WTC11 (cell line): Measurements from ENCODE around the gene CDC42EP4. TPM values are rescaled to one million over a fixed set of nuclear protein-coding genes. Genes with fewer than 3 reads are reported as not detected.

ENCODE experiments used
- ATAC-seq: fragments of 200-7000 bp; cut with Tn5 transposase; 2 replicates; pipeline ENCODE4 v1.10.0; 2021; ENCODE audit warnings: mild to moderate bottlenecking, moderate library complexity
- CTCF ChIA-PET: fragments of 300-600 bp; sonication (Branson Sonifier 250); formaldehyde crosslinking; loops from one replicate; lab custom pipeline; 2021; ENCODE audit warnings: antibody characterized with exemption; lab: Charles Lee
- POLR2A ChIA-PET: fragments of 350-600 bp; sonication (Branson Sonifier 250); formaldehyde crosslinking; loops from one replicate; lab custom pipeline; 2021; ENCODE audit warnings: antibody characterized with exemption; lab: Charles Lee
- DNase-seq: peaks from one replicate; pipeline ENCODE4 v3.0.0; 2021; ENCODE audit warnings: low spot score
- H3K27ac Mint-ChIP-seq: 2 replicates; pipeline ENCODE4 v1.8.0; 2021; ENCODE audit warnings: mixed read lengths
- H3K27me3 Mint-ChIP-seq: 2 replicates; pipeline ENCODE4 v1.8.0; 2021; ENCODE audit warnings: low read depth, mild to moderate bottlenecking, moderate library complexity, mixed read lengths
- H3K36me3 Mint-ChIP-seq: 2 replicates; pipeline ENCODE4 v1.8.0; 2021; ENCODE audit warnings: mixed read lengths
- H3K4me1 Mint-ChIP-seq: 2 replicates; pipeline ENCODE4 v1.8.0; 2022; ENCODE audit warnings: mixed read lengths
- H3K4me3 Mint-ChIP-seq: 2 replicates; pipeline ENCODE4 v1.8.0; 2021; ENCODE audit warnings: mild to moderate bottlenecking, moderate library complexity, mixed read lengths
- H3K9me3 Mint-ChIP-seq: 2 replicates; pipeline ENCODE4 v1.8.0; 2021; ENCODE audit warnings: mixed read lengths
- ATF3 ChIP-seq: sonication (generic); formaldehyde crosslinking; conservative IDR thresholded peaks from 2 replicates; pipeline ENCODE4 v1.8.1; 2022; ENCODE audit warnings: mild to moderate bottlenecking, missing genetic modification reagents
- CBFB ChIP-seq: sonication (generic); formaldehyde crosslinking; IDR thresholded peaks from 2 replicates; pipeline ENCODE4 v1.8.1; 2022; ENCODE audit warnings: mild to moderate bottlenecking, low read depth, missing genetic modification reagents
- CREM ChIP-seq: sonication (generic); formaldehyde crosslinking; IDR thresholded peaks from 2 replicates; pipeline ENCODE4 v1.8.1; 2022; ENCODE audit warnings: mild to moderate bottlenecking, missing genetic modification reagents, moderate library complexity
- ELF4 ChIP-seq: sonication (generic); formaldehyde crosslinking; IDR thresholded peaks from 2 replicates; pipeline ENCODE4 v1.8.1; 2022; ENCODE audit warnings: low read depth, mild to moderate bottlenecking, moderate library complexity, missing genetic modification reagents
- ETV6 ChIP-seq: sonication (generic); formaldehyde crosslinking; IDR thresholded peaks from 2 replicates; pipeline ENCODE4 v1.8.1; 2022; ENCODE audit warnings: mild to moderate bottlenecking, missing genetic modification reagents
- GRHL2 ChIP-seq: fragments of 250-450 bp; sonication (Bioruptor Pico); IDR thresholded peaks from 2 replicates; pipeline ENCODE4 v1.8.0; 2022; ENCODE audit warnings: mild to moderate bottlenecking, moderate library complexity; ENCODE audit not compliant: insufficient replicate concordance, severe bottlenecking
- IRF2 ChIP-seq: sonication (generic); formaldehyde crosslinking; IDR thresholded peaks from 2 replicates; pipeline ENCODE4 v1.8.0; 2022; ENCODE audit warnings: low read depth, missing genetic modification reagents, borderline replicate concordance
- JAZF1 ChIP-seq: fragments of 250-450 bp; sonication (Bioruptor Pico); IDR thresholded peaks from 2 replicates; pipeline ENCODE4 v1.9.0; 2021; ENCODE audit warnings: moderate library complexity, mild to moderate bottlenecking, inconsistent platforms
- MAX ChIP-seq: sonication (generic); formaldehyde crosslinking; IDR thresholded peaks from 2 replicates; pipeline ENCODE4 v1.8.0; 2022; ENCODE audit warnings: mild to moderate bottlenecking, missing genetic modification reagents
- MYBL2 ChIP-seq: sonication (generic); formaldehyde crosslinking; IDR thresholded peaks from 2 replicates; pipeline ENCODE4 v1.8.1; 2023; ENCODE audit warnings: mild to moderate bottlenecking, moderate library complexity, missing genetic modification reagents
- NFE2L1 ChIP-seq: sonication (generic); formaldehyde crosslinking; IDR thresholded peaks from 2 replicates; pipeline ENCODE4 v1.8.1; 2023; ENCODE audit warnings: missing genetic modification reagents
- NFYB ChIP-seq: sonication (generic); formaldehyde crosslinking; conservative IDR thresholded peaks from 2 replicates; pipeline ENCODE4 v1.8.0; 2022; ENCODE audit warnings: low read depth, missing genetic modification reagents
- OVOL2 ChIP-seq: fragments of 250-450 bp; sonication (Bioruptor Pico); IDR thresholded peaks from 2 replicates; pipeline ENCODE4 v1.9.0; 2021; ENCODE audit warnings: mild to moderate bottlenecking, borderline replicate concordance
- PRRX2 ChIP-seq: fragments of 250-450 bp; sonication (Bioruptor Pico); IDR thresholded peaks from 2 replicates; pipeline ENCODE4 v1.8.0; 2021; ENCODE audit warnings: mild to moderate bottlenecking
- RELA ChIP-seq: sonication (generic); formaldehyde crosslinking; IDR thresholded peaks from 2 replicates; pipeline ENCODE4 v1.8.1; 2022; ENCODE audit warnings: missing genetic modification reagents, mild to moderate bottlenecking, borderline replicate concordance
- SMAD4 ChIP-seq: sonication (generic); formaldehyde crosslinking; IDR thresholded peaks from 2 replicates; pipeline ENCODE4 v1.8.0; 2022; ENCODE audit warnings: mild to moderate bottlenecking, missing genetic modification reagents
- USF1 ChIP-seq: sonication (generic); formaldehyde crosslinking; IDR thresholded peaks from 2 replicates; pipeline ENCODE4 v1.8.0; 2022; ENCODE audit warnings: mild to moderate bottlenecking, missing genetic modification reagents
- ZNF263 ChIP-seq: sonication (generic); formaldehyde crosslinking; IDR thresholded peaks from 2 replicates; pipeline ENCODE4 v1.8.1; 2022; ENCODE audit warnings: low read depth, mild to moderate bottlenecking, moderate library complexity, missing genetic modification reagents
- ZNF416 ChIP-seq: fragments of 250-450 bp; sonication (Bioruptor Pico); IDR thresholded peaks from 2 replicates; pipeline ENCODE4 v1.9.0; 2021; ENCODE audit warnings: mild to moderate bottlenecking, inconsistent platforms
- total RNA-seq: library from RNA; stranded (reverse); gene quantifications from 3 replicates; pipeline ENCODE4 v1.2.3, GENCODE V29; 2021
- TF ChIP-seq, protein P1 (sequence below): sonication (generic); formaldehyde crosslinking; IDR thresholded peaks from 2 replicates; pipeline ENCODE4 v1.8.1; 2023; ENCODE audit warnings: mild to moderate bottlenecking, moderate library complexity, missing genetic modification reagents
- TF ChIP-seq, protein P2 (sequence below): fragments of 250-450 bp; sonication (Bioruptor Pico); IDR thresholded peaks from 2 replicates; pipeline ENCODE4 v1.9.0; 2021; ENCODE audit warnings: mild to moderate bottlenecking
- TF ChIP-seq, protein P3 (sequence below): fragments of 250-450 bp; sonication (Bioruptor Pico); IDR thresholded peaks from 2 replicates; pipeline ENCODE4 v1.9.0; 2021; ENCODE audit warnings: mild to moderate bottlenecking, borderline replicate concordance

Gene CDC42EP4
- total RNA-seq, 1 experiment from 2014 or later = 18.8 TPM

GRCh38 chr17:73340093-73340596 lies 28.3 kb upstream of the CDC42EP4 start:
- Mint-ChIP-seq H3K4me3 (no peak overlapping the region), H3K36me3 (no peaks in the 10 kb centered on the region), H3K27ac (peak overlapping the region; percentile 7), H3K27me3 (no peaks in the 10 kb centered on the region), H3K4me1 (peaks cover 49% of the 10 kb centered on the region), H3K9me3 (no peaks in the 10 kb centered on the region)
- no peak for TF ChIP-seq ZNF416 (CRISPR knock-in tag)
- no peak for TF ChIP-seq IRF2 (CRISPR knock-in tag)
- no peak for TF ChIP-seq USF1 (CRISPR knock-in tag)
- TF ChIP-seq OVOL2 = no peak
- no peak for TF ChIP-seq MYBL2
- no peak for TF ChIP-seq ELF4
- no peak for TF ChIP-seq GRHL2 (CRISPR knock-in tag)
- TF ChIP-seq NFYB = no peak
- TF ChIP-seq, protein P1, sequence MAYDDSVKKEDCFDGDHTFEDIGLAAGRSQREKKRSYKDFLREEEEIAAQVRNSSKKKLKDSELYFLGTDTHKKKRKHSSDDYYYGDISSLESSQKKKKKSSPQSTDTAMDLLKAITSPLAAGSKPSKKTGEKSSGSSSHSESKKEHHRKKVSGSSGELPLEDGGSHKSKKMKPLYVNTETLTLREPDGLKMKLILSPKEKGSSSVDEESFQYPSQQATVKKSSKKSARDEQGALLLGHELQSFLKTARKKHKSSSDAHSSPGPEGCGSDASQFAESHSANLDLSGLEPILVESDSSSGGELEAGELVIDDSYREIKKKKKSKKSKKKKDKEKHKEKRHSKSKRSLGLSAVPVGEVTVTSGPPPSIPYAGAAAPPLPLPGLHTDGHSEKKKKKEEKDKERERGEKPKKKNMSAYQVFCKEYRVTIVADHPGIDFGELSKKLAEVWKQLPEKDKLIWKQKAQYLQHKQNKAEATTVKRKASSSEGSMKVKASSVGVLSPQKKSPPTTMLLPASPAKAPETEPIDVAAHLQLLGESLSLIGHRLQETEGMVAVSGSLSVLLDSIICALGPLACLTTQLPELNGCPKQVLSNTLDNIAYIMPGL (CRISPR knock-in tag) = no peak
- TF ChIP-seq, protein P2, sequence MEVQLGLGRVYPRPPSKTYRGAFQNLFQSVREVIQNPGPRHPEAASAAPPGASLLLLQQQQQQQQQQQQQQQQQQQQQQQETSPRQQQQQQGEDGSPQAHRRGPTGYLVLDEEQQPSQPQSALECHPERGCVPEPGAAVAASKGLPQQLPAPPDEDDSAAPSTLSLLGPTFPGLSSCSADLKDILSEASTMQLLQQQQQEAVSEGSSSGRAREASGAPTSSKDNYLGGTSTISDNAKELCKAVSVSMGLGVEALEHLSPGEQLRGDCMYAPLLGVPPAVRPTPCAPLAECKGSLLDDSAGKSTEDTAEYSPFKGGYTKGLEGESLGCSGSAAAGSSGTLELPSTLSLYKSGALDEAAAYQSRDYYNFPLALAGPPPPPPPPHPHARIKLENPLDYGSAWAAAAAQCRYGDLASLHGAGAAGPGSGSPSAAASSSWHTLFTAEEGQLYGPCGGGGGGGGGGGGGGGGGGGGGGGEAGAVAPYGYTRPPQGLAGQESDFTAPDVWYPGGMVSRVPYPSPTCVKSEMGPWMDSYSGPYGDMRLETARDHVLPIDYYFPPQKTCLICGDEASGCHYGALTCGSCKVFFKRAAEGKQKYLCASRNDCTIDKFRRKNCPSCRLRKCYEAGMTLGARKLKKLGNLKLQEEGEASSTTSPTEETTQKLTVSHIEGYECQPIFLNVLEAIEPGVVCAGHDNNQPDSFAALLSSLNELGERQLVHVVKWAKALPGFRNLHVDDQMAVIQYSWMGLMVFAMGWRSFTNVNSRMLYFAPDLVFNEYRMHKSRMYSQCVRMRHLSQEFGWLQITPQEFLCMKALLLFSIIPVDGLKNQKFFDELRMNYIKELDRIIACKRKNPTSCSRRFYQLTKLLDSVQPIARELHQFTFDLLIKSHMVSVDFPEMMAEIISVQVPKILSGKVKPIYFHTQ = no peak
- TF ChIP-seq ATF3 (CRISPR knock-in tag) = no peak
- no peak for TF ChIP-seq CBFB (CRISPR knock-in tag)
- TF ChIP-seq, protein P3, sequence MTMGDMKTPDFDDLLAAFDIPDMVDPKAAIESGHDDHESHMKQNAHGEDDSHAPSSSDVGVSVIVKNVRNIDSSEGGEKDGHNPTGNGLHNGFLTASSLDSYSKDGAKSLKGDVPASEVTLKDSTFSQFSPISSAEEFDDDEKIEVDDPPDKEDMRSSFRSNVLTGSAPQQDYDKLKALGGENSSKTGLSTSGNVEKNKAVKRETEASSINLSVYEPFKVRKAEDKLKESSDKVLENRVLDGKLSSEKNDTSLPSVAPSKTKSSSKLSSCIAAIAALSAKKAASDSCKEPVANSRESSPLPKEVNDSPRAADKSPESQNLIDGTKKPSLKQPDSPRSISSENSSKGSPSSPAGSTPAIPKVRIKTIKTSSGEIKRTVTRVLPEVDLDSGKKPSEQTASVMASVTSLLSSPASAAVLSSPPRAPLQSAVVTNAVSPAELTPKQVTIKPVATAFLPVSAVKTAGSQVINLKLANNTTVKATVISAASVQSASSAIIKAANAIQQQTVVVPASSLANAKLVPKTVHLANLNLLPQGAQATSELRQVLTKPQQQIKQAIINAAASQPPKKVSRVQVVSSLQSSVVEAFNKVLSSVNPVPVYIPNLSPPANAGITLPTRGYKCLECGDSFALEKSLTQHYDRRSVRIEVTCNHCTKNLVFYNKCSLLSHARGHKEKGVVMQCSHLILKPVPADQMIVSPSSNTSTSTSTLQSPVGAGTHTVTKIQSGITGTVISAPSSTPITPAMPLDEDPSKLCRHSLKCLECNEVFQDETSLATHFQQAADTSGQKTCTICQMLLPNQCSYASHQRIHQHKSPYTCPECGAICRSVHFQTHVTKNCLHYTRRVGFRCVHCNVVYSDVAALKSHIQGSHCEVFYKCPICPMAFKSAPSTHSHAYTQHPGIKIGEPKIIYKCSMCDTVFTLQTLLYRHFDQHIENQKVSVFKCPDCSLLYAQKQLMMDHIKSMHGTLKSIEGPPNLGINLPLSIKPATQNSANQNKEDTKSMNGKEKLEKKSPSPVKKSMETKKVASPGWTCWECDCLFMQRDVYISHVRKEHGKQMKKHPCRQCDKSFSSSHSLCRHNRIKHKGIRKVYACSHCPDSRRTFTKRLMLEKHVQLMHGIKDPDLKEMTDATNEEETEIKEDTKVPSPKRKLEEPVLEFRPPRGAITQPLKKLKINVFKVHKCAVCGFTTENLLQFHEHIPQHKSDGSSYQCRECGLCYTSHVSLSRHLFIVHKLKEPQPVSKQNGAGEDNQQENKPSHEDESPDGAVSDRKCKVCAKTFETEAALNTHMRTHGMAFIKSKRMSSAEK (CRISPR knock-in tag) = no peak
- DNase-seq = no peak
- POLR2A ChIA-PET = no interaction called here
- CTCF ChIA-PET = interaction anchor here (3.1 kb wide), 1 partner anchor 20 kb away, joined by 17 read pairs; no protein-coding TSS in a partner anchor
- no peak for ATAC-seq

- H3K4me1 Mint-ChIP-seq = peaks cover 37% of the 10 kb centered on the region
- ATAC-seq = no peak
- CTCF ChIA-PET = interaction anchor here (1.5 to 1.6 kb wide), 2 partner anchors 21 to 31 kb away, joined by 3 to 4 read pairs; no protein-coding TSS in a partner anchor
- H3K27ac Mint-ChIP-seq = no peak overlapping the region
- no peaks in the 10 kb centered on the region for H3K36me3 Mint-ChIP-seq
- no peak for DNase-seq
- no peaks in the 10 kb centered on the region for H3K27me3 Mint-ChIP-seq
- H3K9me3 Mint-ChIP-seq = no peaks in the 10 kb centered on the region
- POLR2A ChIA-PET = no interaction called here
- no peak overlapping the region for H3K4me3 Mint-ChIP-seq
- TF ChIP-seq SMAD4 (CRISPR knock-in tag) (no peak), MAX (CRISPR knock-in tag) (no peak), ATF3 (CRISPR knock-in tag) (no peak), PRRX2 (CRISPR knock-in tag) (no peak), CREM (CRISPR knock-in tag) (no peak), ZNF263 (CRISPR knock-in tag) (no peak), JAZF1 (CRISPR knock-in tag) (no peak), NFE2L1 (CRISPR knock-in tag) (no peak), RELA (CRISPR knock-in tag) (no peak), ETV6 (no peak)
- TF ChIP-seq, protein P2 = no peak
Measured at GRCh38 chr17:73338566-73339197, 26.9 kb upstream of the CDC42EP4 start.
